Measurements from ENCODE around the gene FAT1. TPM values are rescaled to one million over a fixed set of nuclear protein-coding genes. Genes with fewer than 3 reads are reported as not detected.

The FAT1 gene
- polyA plus RNA-seq, 1 donor from 2014 or later, result 19.8 TPM

GRCh38 chr4:186724058-186724863 is 605 bp upstream of the FAT1 start:
- peak overlapping the region; percentile 34 for H2AFZ ChIP-seq (ENCODE audit: low read depth, low read length)
- no peaks in the 10 kb centered on the region for H4K20me1 ChIP-seq (ENCODE audit: insufficient read depth)
- H3K79me2 ChIP-seq (replicated peaks; ENCODE audit: insufficient read depth, low read length), result peaks cover 35% of the 10 kb centered on the region
- TF ChIP-seq SMC3 (conservative IDR thresholded peaks at IDR 0.05; ENCODE audit: poor library complexity) (no peak), TAF1 (IDR thresholded peaks at IDR 0.05; ENCODE audit: low read depth) (no peak), CTCF (IDR thresholded peaks at IDR 0.05; ENCODE audit: poor library complexity, severe bottlenecking) (no peak), EP300 (conservative IDR thresholded peaks at IDR 0.05; ENCODE audit: poor library complexity, severe bottlenecking) (no peak), REST (IDR thresholded peaks at IDR 0.05; ENCODE audit: borderline replicate concordance) (no peak), MXI1 (conservative IDR thresholded peaks at IDR 0.05; ENCODE audit: poor library complexity, severe bottlenecking) (no peak), RAD21 (conservative IDR thresholded peaks at IDR 0.05) (no peak)
- peaks cover 16% of the 10 kb centered on the region for H3K27me3 ChIP-seq (ENCODE audit: insufficient read depth, low read depth, low read length)
- H3K9ac ChIP-seq (ENCODE audit: low read length), result peak overlapping the region; percentile 62
- peak overlapping the region; percentile 91 for H3K4me3 ChIP-seq (ENCODE audit: low read length)
- no peaks in the 10 kb centered on the region for H3K9me2 ChIP-seq (ENCODE audit: insufficient read depth, low read length)
- no peaks in the 10 kb centered on the region for H3F3A ChIP-seq (ENCODE audit: insufficient read depth, low read length, poor library complexity, severe bottlenecking)
- H3K9me3 ChIP-seq (ENCODE audit: low read length), result no peaks in the 10 kb centered on the region
- no peak overlapping the region for H3K27ac ChIP-seq (ENCODE audit: low read length)
- H3K36me3 ChIP-seq (ENCODE audit: insufficient read depth, low read length), result no peaks in the 10 kb centered on the region
- H3K4me2 ChIP-seq (ENCODE audit: low read length), result peak overlapping the region; percentile 100

- H3K27me3 ChIP-seq (ENCODE audit: insufficient read depth, low read depth, low read length), result peaks cover 16% of the 10 kb centered on the region
- no peaks in the 10 kb centered on the region for H3K9me2 ChIP-seq (ENCODE audit: insufficient read depth, low read length)
- no peaks in the 10 kb centered on the region for H4K20me1 ChIP-seq (ENCODE audit: insufficient read depth)
- no peak overlapping the region for H2AFZ ChIP-seq (ENCODE audit: low read depth, low read length)
- no peaks in the 10 kb centered on the region for H3F3A ChIP-seq (ENCODE audit: insufficient read depth, low read length, poor library complexity, severe bottlenecking)
- TF ChIP-seq SMC3 (conservative IDR thresholded peaks at IDR 0.05; ENCODE audit: poor library complexity) (no peak), POLR2AphosphoS5 (IDR thresholded peaks at IDR 0.05) (peak; percentile 16)
- H3K4me3 ChIP-seq (ENCODE audit: low read length), result peak overlapping the region; percentile 91
- peaks cover 47% of the 10 kb centered on the region for H3K79me2 ChIP-seq (replicated peaks; ENCODE audit: insufficient read depth, low read length)
- no peak overlapping the region for H3K27ac ChIP-seq (ENCODE audit: low read length)
- H3K4me2 ChIP-seq (ENCODE audit: low read length), result peak overlapping the region; percentile 23
- no peaks in the 10 kb centered on the region for H3K9me3 ChIP-seq (ENCODE audit: low read length)
- no peaks in the 10 kb centered on the region for H3K36me3 ChIP-seq (ENCODE audit: insufficient read depth, low read length)
- peak overlapping the region; percentile 47 for H3K9ac ChIP-seq (ENCODE audit: low read length)
Measured at GRCh38 chr4:186722796-186723291, 812 bp downstream of the FAT1 start.

Measured in neural cell (in vitro differentiated cells).